HG03139 (cell line): ENCODE results near the gene CCDC171.
"Not testable (repeated sequence)": the region's sequence is repeated elsewhere in the genome, so short reads cannot be mapped to it uniquely, and the experiment has no call there.

Experiments used
- ATAC-seq: cut with Tn5 transposase; IDR thresholded peaks from one replicate; pipeline ENCODE4 v1.9.1; 2021; ENCODE audit not compliant: unreplicated experiment

The CCDC171 gene

GRCh38 chr9:15746905-15747304, 194.1 kb downstream of the CCDC171 start:
- ATAC-seq, result no peak

GRCh38 chr9:15755660-15756059, 202.8 kb downstream of the CCDC171 start:
- ATAC-seq, result no peak

- no peak for ATAC-seq
Measured at GRCh38 chr9:15761551-15761950, 208.7 kb downstream of the CCDC171 start.

- no peak for ATAC-seq
Measured at GRCh38 chr9:15763371-15763770, 210.5 kb downstream of the CCDC171 start.

- ATAC-seq, result no peak
Measured at GRCh38 chr9:15764131-15764530, 211.3 kb downstream of the CCDC171 start.

GRCh38 chr9:15769547-15769946, 216.7 kb downstream of the CCDC171 start:
- ATAC-seq, result no peak

- no peak for ATAC-seq
Measured at GRCh38 chr9:15778861-15779260, 226.0 kb downstream of the CCDC171 start.

GRCh38 chr9:15782106-15782505, 229.3 kb downstream of the CCDC171 start:
- ATAC-seq, result no peak

GRCh38 chr9:15785584-15785983, 232.7 kb downstream of the CCDC171 start:
- ATAC-seq, result no peak

- no peak for ATAC-seq
Measured at GRCh38 chr9:15786616-15787015, 233.8 kb downstream of the CCDC171 start.

- not testable (repeated sequence) for ATAC-seq
Measured at GRCh38 chr9:15810219-15810899, 257.5 kb downstream of the CCDC171 start.

- ATAC-seq, result no peak
Measured at GRCh38 chr9:15813076-15813475, 260.2 kb downstream of the CCDC171 start.

GRCh38 chr9:15824310-15824709, 271.5 kb downstream of the CCDC171 start:
- no peak for ATAC-seq

GRCh38 chr9:15831384-15831783, 278.5 kb downstream of the CCDC171 start:
- no peak for ATAC-seq

- ATAC-seq, result no peak
Measured at GRCh38 chr9:15834541-15834940, 281.7 kb downstream of the CCDC171 start.

- peak; percentile 70 for ATAC-seq
Measured at GRCh38 chr9:15837079-15837679, 284.3 kb downstream of the CCDC171 start.

- ATAC-seq, result no peak
Measured at GRCh38 chr9:15842051-15842450, 289.2 kb downstream of the CCDC171 start.

GRCh38 chr9:15843316-15843715, 290.5 kb downstream of the CCDC171 start:
- no peak for ATAC-seq

- no peak for ATAC-seq
Measured at GRCh38 chr9:15843931-15844330, 291.1 kb downstream of the CCDC171 start.

- no peak for ATAC-seq
Measured at GRCh38 chr9:15846611-15847010, 293.8 kb downstream of the CCDC171 start.

- no peak for ATAC-seq
Measured at GRCh38 chr9:15849871-15850270, 297.0 kb downstream of the CCDC171 start.

GRCh38 chr9:15851766-15852165, 298.9 kb downstream of the CCDC171 start:
- ATAC-seq, result no peak

- no peak for ATAC-seq
Measured at GRCh38 chr9:15856591-15856990, 303.7 kb downstream of the CCDC171 start.
